Measurements from ENCODE around the gene SERPINH1. TPM values are rescaled to one million over a fixed set of nuclear protein-coding genes. Genes with fewer than 3 reads are reported as not detected.

The SERPINH1 gene
- total and polyA plus RNA-seq, 2 donors (not counting 3 experiments of a cell fraction or from before 2014, with no cell fraction given), result 409 to 816 TPM

DNA sequence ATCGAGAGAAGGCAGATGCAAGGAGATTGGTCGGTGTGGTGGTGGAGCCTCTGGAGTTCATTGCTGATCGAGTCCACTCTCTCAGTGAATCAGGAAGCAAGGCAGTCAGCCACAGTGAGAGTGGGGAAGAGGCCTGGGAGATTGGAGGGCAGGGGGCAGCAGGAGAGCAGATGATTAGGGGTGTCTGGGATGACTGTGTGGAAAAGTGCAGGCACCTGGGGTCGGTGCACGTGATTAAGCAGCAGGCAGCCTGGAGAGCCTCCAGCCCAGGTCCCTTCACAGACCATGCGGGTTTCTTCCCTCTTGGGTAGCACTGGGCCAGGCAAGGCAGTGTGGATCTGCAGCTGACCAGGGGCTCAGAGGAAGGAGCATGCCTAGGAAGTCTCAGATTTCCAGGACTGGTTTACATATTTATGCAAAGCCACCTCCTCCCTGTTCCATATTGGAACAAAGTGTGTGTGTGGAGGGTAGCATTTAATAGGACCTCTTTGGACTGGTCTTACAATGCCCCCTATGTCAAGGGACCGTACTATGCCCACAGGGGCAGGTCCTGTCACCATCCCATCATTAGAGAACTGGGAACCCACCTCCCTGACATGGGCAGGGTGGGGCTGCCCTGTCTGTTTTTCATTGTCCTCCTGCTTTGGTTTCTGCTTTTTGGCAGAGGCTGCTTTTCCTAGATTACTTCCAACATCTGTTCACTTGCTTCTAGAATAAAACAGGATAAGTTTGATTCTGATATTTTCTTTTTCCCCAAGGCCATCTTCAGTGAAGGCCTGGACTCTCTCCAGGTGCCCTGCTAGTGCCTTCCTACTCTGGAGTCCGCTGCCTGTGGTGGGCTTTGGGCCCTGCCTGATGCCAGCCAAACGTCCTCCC lies 22.4 kb upstream of the SERPINH1 start:
- TF ChIP-seq, protein P1, sequence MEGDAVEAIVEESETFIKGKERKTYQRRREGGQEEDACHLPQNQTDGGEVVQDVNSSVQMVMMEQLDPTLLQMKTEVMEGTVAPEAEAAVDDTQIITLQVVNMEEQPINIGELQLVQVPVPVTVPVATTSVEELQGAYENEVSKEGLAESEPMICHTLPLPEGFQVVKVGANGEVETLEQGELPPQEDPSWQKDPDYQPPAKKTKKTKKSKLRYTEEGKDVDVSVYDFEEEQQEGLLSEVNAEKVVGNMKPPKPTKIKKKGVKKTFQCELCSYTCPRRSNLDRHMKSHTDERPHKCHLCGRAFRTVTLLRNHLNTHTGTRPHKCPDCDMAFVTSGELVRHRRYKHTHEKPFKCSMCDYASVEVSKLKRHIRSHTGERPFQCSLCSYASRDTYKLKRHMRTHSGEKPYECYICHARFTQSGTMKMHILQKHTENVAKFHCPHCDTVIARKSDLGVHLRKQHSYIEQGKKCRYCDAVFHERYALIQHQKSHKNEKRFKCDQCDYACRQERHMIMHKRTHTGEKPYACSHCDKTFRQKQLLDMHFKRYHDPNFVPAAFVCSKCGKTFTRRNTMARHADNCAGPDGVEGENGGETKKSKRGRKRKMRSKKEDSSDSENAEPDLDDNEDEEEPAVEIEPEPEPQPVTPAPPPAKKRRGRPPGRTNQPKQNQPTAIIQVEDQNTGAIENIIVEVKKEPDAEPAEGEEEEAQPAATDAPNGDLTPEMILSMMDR (IDR thresholded peaks at IDR 0.05; ENCODE audit: extremely low read depth in 1 of 2, insufficient read depth in 1 of 2, low read depth in 1 of 2, low read length in 2 of 2), result no peak
- FAIRE-seq (no peak), DNase-seq (ENCODE audit: low read depth, low spot score) (no peak)
- no peaks in the 10 kb centered on the region for H4K20me1 ChIP-seq (replicated peaks; ENCODE audit: control insufficient read depth, extremely low read depth, insufficient read depth, low read length)
- no peak overlapping the region for H2AFZ ChIP-seq (ENCODE audit: low read depth, low read length)
- H3K9me1 ChIP-seq (replicated peaks; ENCODE audit: control insufficient read depth, extremely low read depth, insufficient read depth, low read length), result no peaks in the 10 kb centered on the region
- BruUV-seq (replicated peaks), result no TSS peak
- H3K36me3 ChIP-seq (ENCODE audit: control insufficient read depth in 2 of 2, extremely low read depth in 1 of 2, insufficient read depth in 2 of 2, low read length in 2 of 2), result no peaks in the 10 kb centered on the region
- H3K4me3 ChIP-seq (replicated peaks in 1 of 3; ENCODE audit: insufficient read depth in 1 of 3, low read depth in 1 of 3, low read length in 3 of 3), result no peak overlapping the region
- H3K9ac ChIP-seq (replicated peaks; ENCODE audit: extremely low read depth, insufficient read depth, low read length), result no peak overlapping the region
- POLR2A ChIA-PET, result no interaction called here
- CTCF ChIA-PET, result no interaction called here
- H3K27me3 ChIP-seq (ENCODE audit: control insufficient read depth in 2 of 2, insufficient read depth in 2 of 2, low read length in 2 of 2), result no peaks in the 10 kb centered on the region
- no peak overlapping the region for H3K4me2 ChIP-seq (ENCODE audit: insufficient read depth, low read length)
- H3K9me3 ChIP-seq (replicated peaks; ENCODE audit: control insufficient read depth, insufficient read depth, low read length), result no peaks in the 10 kb centered on the region
- H3K4me1 ChIP-seq (ENCODE audit: control insufficient read depth, extremely low read depth, insufficient read depth, low read length), result peaks cover 6% of the 10 kb centered on the region
- intact Hi-C loops (cut with micrococcal nuclease) (no loop called here), dilution Hi-C loops (cut with MboI; ENCODE audit: extremely low pct_ligation_motif_present, low sequenced_read_pairs) (loop anchor here (10.0 kb wide), 1 partner anchor 95 kb away; no protein-coding TSS in a partner anchor)
- H3K79me2 ChIP-seq (ENCODE audit: control insufficient read depth, insufficient read depth, low read length), result no peaks in the 10 kb centered on the region
- no peak overlapping the region for H3K27ac ChIP-seq (ENCODE audit: insufficient read depth, low read depth, low read length)

DNA sequence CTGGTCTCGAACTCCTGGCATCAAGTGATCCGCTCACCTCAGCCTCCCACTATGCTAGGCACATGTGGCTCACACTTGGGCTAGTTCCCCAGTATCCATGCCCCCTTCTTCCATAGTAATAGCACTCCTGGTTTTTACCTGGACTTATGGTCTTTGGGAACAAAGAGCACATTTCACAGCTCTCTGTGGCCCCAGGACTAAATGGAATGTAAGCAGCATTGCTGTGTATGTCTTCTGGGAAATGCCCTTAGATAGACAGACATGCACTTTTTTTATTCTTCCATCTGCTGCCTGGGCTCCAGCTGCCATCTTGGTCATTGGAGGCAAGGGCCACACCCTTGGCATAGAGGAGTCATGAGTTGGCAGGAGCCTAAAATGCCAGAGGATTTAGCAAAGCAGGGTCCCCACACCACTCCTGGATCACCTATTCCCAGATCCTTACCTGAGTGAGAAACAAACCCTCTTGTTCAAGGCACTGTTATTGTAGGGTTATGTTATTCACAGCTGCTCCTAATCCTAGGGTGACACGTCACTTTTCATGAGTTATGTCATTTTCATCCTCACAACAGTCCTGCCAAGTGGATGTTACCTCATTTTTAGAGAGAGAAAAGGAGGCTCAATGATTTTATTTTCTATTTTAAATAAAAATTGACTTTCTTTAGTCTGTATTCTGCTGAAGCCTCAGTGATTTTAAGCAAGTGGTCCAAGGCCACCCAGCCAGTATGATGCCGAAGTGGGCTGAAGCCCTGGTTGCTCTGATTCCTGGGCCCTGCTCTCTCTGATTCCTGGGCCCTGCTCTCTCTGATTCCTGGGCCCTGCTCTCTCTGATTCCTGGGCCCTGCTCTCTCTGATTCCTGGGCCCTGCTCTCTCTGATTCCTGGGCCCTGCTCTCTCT lies 20.6 kb upstream of the SERPINH1 start:
- BruUV-seq (replicated peaks), result no TSS peak
- Histone ChIP-seq H3K4me3 (replicated peaks in 1 of 3; ENCODE audit: insufficient read depth in 1 of 3, low read depth in 1 of 3, low read length in 3 of 3) (no peak overlapping the region), H3K27ac (ENCODE audit: insufficient read depth, low read depth, low read length) (no peak overlapping the region), H2AFZ (ENCODE audit: low read depth, low read length) (no peak overlapping the region), H4K20me1 (replicated peaks; ENCODE audit: control insufficient read depth, extremely low read depth, insufficient read depth, low read length) (no peaks in the 10 kb centered on the region), H3K4me1 (ENCODE audit: control insufficient read depth, extremely low read depth, insufficient read depth, low read length) (peaks cover 6% of the 10 kb centered on the region), H3K4me2 (ENCODE audit: insufficient read depth, low read length) (no peak overlapping the region), H3K9ac (replicated peaks; ENCODE audit: extremely low read depth, insufficient read depth, low read length) (no peak overlapping the region), H3K27me3 (ENCODE audit: control insufficient read depth in 2 of 2, insufficient read depth in 2 of 2, low read length in 2 of 2) (peaks cover 0 to 2% of the 10 kb centered on the region in 2 experiments), H3K36me3 (ENCODE audit: control insufficient read depth in 2 of 2, extremely low read depth in 1 of 2, insufficient read depth in 2 of 2, low read length in 2 of 2) (no peaks in the 10 kb centered on the region), H3K9me3 (replicated peaks; ENCODE audit: control insufficient read depth, insufficient read depth, low read length) (no peaks in the 10 kb centered on the region), H3K79me2 (ENCODE audit: control insufficient read depth, insufficient read depth, low read length) (no peaks in the 10 kb centered on the region), H3K9me1 (replicated peaks; ENCODE audit: control insufficient read depth, extremely low read depth, insufficient read depth, low read length) (no peaks in the 10 kb centered on the region)
- no peak for DNase-seq (ENCODE audit: low read depth, low spot score)
- CTCF ChIA-PET, result no interaction called here
- dilution Hi-C loops (cut with MboI; ENCODE audit: extremely low pct_ligation_motif_present, low sequenced_read_pairs), result no loop called here
- TF ChIP-seq EZH2 (IDR thresholded peaks at IDR 0.05; ENCODE audit: borderline replicate concordance, low read depth, low read length, severe bottlenecking), result no peak
- no peak for TF ChIP-seq JUN (IDR thresholded peaks at IDR 0.05; ENCODE audit: borderline replicate concordance, insufficient read depth, insufficient read length, low read depth)
- no peak for TF ChIP-seq POLR2A (IDR thresholded peaks at IDR 0.05; ENCODE audit: low read depth, low read length)
- TF ChIP-seq POLR2AphosphoS5 (IDR thresholded peaks at IDR 0.05; ENCODE audit: insufficient read depth, low read depth, low read length), result no peak
- no peak for TF ChIP-seq FOS (IDR thresholded peaks at IDR 0.05; ENCODE audit: borderline replicate concordance, insufficient read depth, low read length)
- TF ChIP-seq, protein P2, sequence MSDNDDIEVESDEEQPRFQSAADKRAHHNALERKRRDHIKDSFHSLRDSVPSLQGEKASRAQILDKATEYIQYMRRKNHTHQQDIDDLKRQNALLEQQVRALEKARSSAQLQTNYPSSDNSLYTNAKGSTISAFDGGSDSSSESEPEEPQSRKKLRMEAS (IDR thresholded peaks at IDR 0.05; ENCODE audit: insufficient read depth, insufficient read length), result no peak
- no peak for TF ChIP-seq GATA2 (IDR thresholded peaks at IDR 0.05; ENCODE audit: insufficient read depth, insufficient read length, low read depth, low read length)
- TF ChIP-seq, protein P1 (IDR thresholded peaks at IDR 0.05; ENCODE audit: extremely low read depth in 1 of 2, insufficient read depth in 1 of 2, low read depth in 1 of 2, low read length in 2 of 2), result no peak
- TF ChIP-seq MYC (IDR thresholded peaks at IDR 0.05; ENCODE audit: low read depth, low read length), result no peak
- intact Hi-C loops (cut with micrococcal nuclease), result no loop called here
- FAIRE-seq, result no peak
- POLR2A ChIA-PET, result no interaction called here
